Common myeloid progenitor, CD34-positive (primary cell): ENCODE results near the gene DLGAP4.
A peak's percentile ranks its signal among the peaks of the same experiment; 100 is the strongest.

ENCODE experiments used
- CTCF ChIA-PET: fragments of 350-600 bp; sonication (Branson Sonifier 250); formaldehyde crosslinking; loops from one replicate; lab custom pipeline; 2021; ENCODE audit warnings: antibody characterized with exemption; lab: Charles Lee
- POLR2A ChIA-PET: fragments of 350-600 bp; sonication (Branson Sonifier 250); formaldehyde crosslinking; loops from one replicate; lab custom pipeline; 2021; ENCODE audit warnings: antibody characterized with exemption; lab: Charles Lee
- DNase-seq, 3 donors: peaks; one replicate each; pipeline versions ENCODE4 v3.0.0 to v3.0.0-alpha.2; 2013
- H3K27ac ChIP-seq, 2 experiments: 1 replicate in 1 of 2; 2 replicates in 1 of 2; pipeline ENCODE4 v1.7.0; 2013; ENCODE audit warnings: inconsistent platforms in 2 of 2, low read length in 2 of 2, mild to moderate bottlenecking in 2 of 2, low read depth in 1 of 2, moderate library complexity in 1 of 2; ENCODE audit not compliant: severe bottlenecking in 2 of 2, insufficient read depth in 1 of 2, poor library complexity in 1 of 2
- H3K27me3 ChIP-seq, 5 experiments: replicated peaks in 2 of 5; 1 replicate in 3 of 5; 2 replicates in 2 of 5; pipeline versions ENCODE4 v1.6.1 to v1.7.0; 2013; ENCODE audit warnings: low read length in 4 of 5, mild to moderate bottlenecking in 2 of 5, moderate library complexity in 2 of 5, inconsistent platforms in 1 of 5; ENCODE audit not compliant: insufficient read depth in 5 of 5, control insufficient read depth in 4 of 5
- H3K36me3 ChIP-seq, 4 experiments: 1 replicate in 2 of 4; 2 replicates in 2 of 4; pipeline versions ENCODE4 v1.6.1 to v1.7.0; 2013; ENCODE audit warnings: low read length in 3 of 4, control low read depth in 1 of 4, mild to moderate bottlenecking in 1 of 4; ENCODE audit not compliant: control insufficient read depth in 4 of 4, insufficient read depth in 4 of 4
- H3K4me1 ChIP-seq, 4 experiments: 1 replicate in 3 of 4; 2 replicates in 1 of 4; pipeline versions ENCODE4 v1.6.1 to v1.7.1; 2013; ENCODE audit warnings: low read length in 3 of 4, mild to moderate bottlenecking in 3 of 4, control low read depth in 1 of 4, inconsistent platforms in 1 of 4, moderate library complexity in 1 of 4; ENCODE audit not compliant: control insufficient read depth in 4 of 4, insufficient read depth in 4 of 4; ENCODE audit errors: control extremely low read depth in 1 of 4
- H3K4me3 ChIP-seq, 7 experiments: 1 replicate in 4 of 7; 2 replicates in 3 of 7; pipeline versions ENCODE4 v1.5.1 to v1.7.0; 2013; ENCODE audit warnings: mild to moderate bottlenecking in 7 of 7, low read length in 6 of 7, moderate library complexity in 6 of 7, inconsistent platforms in 2 of 7, low read depth in 2 of 7, control low read depth in 1 of 7; ENCODE audit not compliant: insufficient read depth in 4 of 7, control insufficient read depth in 1 of 7; ENCODE audit errors: extremely low read depth in 1 of 7
- H3K9me3 ChIP-seq, 5 experiments: 1 replicate in 4 of 5; 2 replicates in 1 of 5; pipeline versions ENCODE4 v1.6.1 to v1.7.1; 2013; ENCODE audit warnings: low read length in 4 of 5, mild to moderate bottlenecking in 2 of 5, inconsistent platforms in 1 of 5, low read depth in 1 of 5, moderate library complexity in 1 of 5; ENCODE audit not compliant: control insufficient read depth in 4 of 5, insufficient read depth in 2 of 5; ENCODE audit errors: control extremely low read depth in 1 of 5
- WGBS: methylation state at CpG from one replicate; pipeline ENCODE4 v1.1.5; 2013; ENCODE audit not compliant: insufficient coverage; 5-methylcytosine and 5-hydroxymethylcytosine counted together

Gene DLGAP4

DNA sequence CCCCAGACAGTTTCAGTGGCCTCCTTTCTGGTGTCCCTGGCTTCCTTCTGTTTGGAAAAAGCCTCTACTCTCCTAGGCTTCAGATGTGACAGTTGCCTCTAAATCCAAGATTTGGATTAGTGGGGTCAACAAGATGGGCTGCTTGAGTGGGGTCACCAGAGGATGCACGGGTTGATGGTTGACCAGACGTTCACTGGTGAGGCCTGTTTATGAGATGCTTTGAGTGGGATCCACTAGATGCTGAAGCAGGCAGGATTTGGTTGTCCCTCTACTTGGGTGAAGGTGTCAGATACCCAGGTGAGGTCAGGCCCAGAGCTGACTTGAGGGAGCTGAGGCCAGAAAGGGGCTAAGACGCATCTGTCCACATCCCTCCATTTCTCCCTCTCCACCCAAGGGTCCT lies 8.1 kb upstream of the DLGAP4 start:
- H3K27me3 ChIP-seq = peaks cover 0 to 70% (median 10%) of the 10 kb centered on the region in 5 experiments
- no peak overlapping the region for H3K4me3 ChIP-seq
- H3K27ac ChIP-seq = no peak overlapping the region
- CTCF ChIA-PET = no interaction called here
- no peaks in the 10 kb centered on the region for H3K4me1 ChIP-seq
- POLR2A ChIA-PET = no interaction called here
- 71% methylated on average over 2 of the region's 3 CpGs for WGBS
- H3K36me3 ChIP-seq = no peaks in the 10 kb centered on the region
- no peak for DNase-seq
- peaks cover 0 to 1% (median 0%) of the 10 kb centered on the region in 5 experiments for H3K9me3 ChIP-seq

DNA sequence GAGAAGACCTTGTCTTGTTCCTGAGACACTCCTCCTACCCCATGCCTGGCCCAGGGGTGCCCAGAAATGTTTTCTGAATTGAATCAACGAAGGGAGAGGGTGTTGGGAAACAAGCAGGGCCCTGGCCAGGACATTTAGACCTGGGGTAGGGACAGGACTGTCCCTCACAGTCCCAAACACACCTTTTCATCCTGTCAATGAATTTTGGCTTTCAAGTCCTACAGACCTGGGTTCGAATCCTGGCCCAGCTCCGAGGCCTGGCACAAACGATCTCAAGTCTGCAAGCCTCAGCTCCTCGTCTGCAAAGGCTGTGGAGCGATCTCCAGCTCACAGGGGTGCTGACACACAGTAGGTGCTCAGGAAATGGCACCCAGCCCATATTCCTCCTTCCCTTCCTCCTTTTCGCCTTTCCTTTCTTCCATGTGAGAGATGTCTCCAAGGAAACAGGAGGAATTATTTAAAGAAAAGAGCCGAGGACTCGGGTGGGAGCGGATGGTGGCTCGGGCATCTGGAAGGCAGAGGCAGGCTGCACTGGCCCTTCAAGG lies 7.3 kb upstream of the DLGAP4 start:
- ChIA-PET CTCF (no interaction called here), POLR2A (no interaction called here)
- 90% methylated on average over 8 of the region's 11 CpGs for WGBS
- Histone ChIP-seq H3K9me3 (peaks cover 0 to 7% (median 3%) of the 10 kb centered on the region in 5 experiments), H3K27ac (no peak overlapping the region), H3K36me3 (no peaks in the 10 kb centered on the region), H3K4me1 (peaks cover 0 to 3% (median 0%) of the 10 kb centered on the region in 4 experiments), H3K27me3 (peaks cover 3 to 78% (median 14%) of the 10 kb centered on the region in 5 experiments), H3K4me3 (no peak overlapping the region)
- DNase-seq = no peak

DNA sequence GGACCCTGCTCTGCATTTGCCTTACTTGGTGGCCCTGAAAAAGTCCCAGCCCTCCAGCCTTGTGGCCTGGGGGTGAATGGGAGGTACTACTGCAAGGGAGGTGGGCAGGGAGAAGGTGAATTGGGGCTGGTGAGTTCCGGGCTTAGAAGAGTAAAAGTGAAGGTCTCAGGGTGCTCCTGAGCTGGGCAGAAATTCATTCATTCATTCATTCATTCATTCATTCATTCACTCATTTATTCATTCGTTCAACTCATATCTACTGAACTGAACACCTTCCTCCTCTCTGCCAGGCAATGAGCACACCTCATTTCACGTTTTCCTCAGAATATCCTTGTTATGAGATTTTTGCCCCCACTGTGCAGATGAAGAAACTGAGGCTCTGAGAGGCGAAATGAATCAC lies 6.7 kb upstream of the DLGAP4 start:
- Histone ChIP-seq H3K36me3 (no peaks in the 10 kb centered on the region), H3K4me3 (no peak overlapping the region), H3K27ac (no peak overlapping the region), H3K9me3 (peaks cover 0 to 7% (median 3%) of the 10 kb centered on the region in 5 experiments), H3K27me3 (peaks cover 5 to 83% (median 18%) of the 10 kb centered on the region in 5 experiments), H3K4me1 (peaks cover 0 to 3% (median 0%) of the 10 kb centered on the region in 4 experiments)
- CTCF ChIA-PET = no interaction called here
- POLR2A ChIA-PET = no interaction called here
- no peak for DNase-seq
- WGBS = 89% methylated on average over 4 of the region's 4 CpGs

DNA sequence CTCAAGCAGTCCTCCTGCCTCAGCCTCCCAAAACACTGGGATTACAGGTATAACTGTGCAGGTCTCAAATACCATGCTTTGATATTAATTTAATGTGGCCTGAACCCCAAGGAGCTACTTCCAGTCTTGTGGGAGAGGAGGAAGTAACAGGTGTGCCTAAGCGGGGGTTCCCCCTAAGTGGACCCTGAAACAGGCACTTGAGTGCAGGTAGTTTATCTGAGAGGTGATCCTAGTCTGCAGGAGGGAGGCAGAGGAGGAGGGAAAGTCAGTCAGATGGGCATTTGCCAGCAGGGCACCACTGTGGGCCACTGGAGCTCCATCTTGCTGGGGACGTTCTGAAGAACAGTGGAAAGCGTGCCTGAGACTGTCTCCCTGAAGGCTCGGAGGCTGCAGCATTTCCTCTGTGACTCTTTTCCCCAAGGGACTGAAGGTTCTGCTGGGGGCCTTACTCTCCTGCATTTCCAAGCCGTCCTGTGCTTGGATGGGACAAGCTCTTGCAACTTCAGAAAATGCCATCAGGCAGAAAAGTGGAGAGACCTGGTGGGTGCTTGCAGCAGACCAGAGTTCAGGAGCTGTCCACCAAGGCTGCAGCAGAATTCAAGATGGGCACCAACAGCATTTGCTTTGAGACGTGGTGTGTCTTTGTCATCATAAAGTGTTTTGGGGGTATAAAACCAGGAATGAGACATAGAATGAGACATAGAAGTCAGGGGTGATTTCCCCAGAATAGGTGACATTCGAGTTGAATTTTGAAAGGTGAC lies 4.6 kb upstream of the DLGAP4 start:
- WGBS = 88% methylated on average over 7 of the region's 7 CpGs
- H3K9me3 ChIP-seq = peaks cover 0 to 7% (median 3%) of the 10 kb centered on the region in 5 experiments
- no peak overlapping the region for H3K27ac ChIP-seq
- DNase-seq = no peak
- CTCF ChIA-PET = interaction anchor here (0.6 kb wide), 1 partner anchor 199 kb away, joined by 3 read pairs; no protein-coding TSS in a partner anchor
- no peaks in the 10 kb centered on the region for H3K36me3 ChIP-seq
- POLR2A ChIA-PET = no interaction called here
- no peak overlapping the region for H3K4me3 ChIP-seq
- peaks cover 5 to 89% (median 32%) of the 10 kb centered on the region in 5 experiments for H3K27me3 ChIP-seq
- peaks cover 0 to 11% (median 4%) of the 10 kb centered on the region in 4 experiments for H3K4me1 ChIP-seq

DNA sequence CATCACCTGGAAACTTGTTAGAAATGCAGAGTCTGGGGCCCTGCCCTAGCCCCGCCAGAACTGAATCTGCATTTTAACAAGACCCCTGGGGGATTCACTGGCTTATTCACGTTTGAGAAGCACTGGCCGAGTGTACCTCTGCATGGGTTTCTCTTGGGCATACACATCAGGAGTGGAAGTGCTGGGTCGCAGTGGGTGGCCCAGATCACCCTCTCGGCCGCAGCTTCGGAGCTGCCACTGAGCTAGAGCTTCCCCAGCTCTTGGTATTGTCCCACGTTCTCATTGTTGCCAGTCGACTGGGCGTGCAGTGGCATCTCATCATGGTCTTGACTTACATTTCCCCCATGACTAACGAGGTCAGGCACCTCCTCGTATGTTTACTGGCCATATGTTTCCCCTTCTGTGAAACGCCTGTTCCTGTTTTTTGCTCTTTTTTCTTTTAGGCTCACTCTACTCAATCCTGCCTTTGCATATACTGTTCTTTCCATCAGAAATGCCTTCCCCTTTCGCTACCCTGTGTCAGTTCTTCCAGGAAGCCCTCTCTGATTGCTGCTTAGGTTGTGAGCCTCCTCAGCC lies 3.0 kb upstream of the DLGAP4 start:
- H3K4me3 ChIP-seq = no peak overlapping the region
- H3K4me1 ChIP-seq = peaks cover 0 to 18% (median 9%) of the 10 kb centered on the region in 4 experiments
- no peaks in the 10 kb centered on the region for H3K36me3 ChIP-seq
- 28% methylated on average over 14 of the region's 14 CpGs for WGBS
- POLR2A ChIA-PET = no interaction called here
- CTCF ChIA-PET = no interaction called here
- H3K27ac ChIP-seq = no peak overlapping the region
- peak; percentile 14 to 82 (median 70) for DNase-seq
- peaks cover 0 to 7% (median 3%) of the 10 kb centered on the region in 5 experiments for H3K9me3 ChIP-seq
- H3K27me3 ChIP-seq = peaks cover 5 to 92% (median 41%) of the 10 kb centered on the region in 5 experiments

DNA sequence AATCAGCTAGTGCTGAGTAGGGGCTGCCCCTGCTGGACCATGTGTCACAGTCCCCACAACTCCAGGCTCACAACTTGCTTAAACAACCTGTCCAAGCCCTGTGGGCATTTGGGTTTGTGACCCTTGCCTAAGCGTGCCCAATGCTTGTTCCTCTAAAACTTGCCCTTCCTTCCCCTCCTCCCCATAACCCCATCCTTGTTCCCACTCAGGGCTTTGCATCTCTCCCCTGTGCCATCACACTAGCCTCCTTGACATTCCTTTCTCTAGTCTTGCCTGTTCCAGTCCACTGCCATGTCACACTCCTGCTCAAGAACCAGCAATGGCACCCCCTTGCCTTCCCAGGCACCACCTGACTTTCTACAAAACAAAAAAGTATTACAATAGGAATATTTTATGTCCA lies 2.3 kb upstream of the DLGAP4 start:
- no peak for DNase-seq
- no peak overlapping the region for H3K4me3 ChIP-seq
- H3K4me1 ChIP-seq = peaks cover 0 to 18% (median 9%) of the 10 kb centered on the region in 4 experiments
- H3K27me3 ChIP-seq = peaks cover 5 to 93% (median 45%) of the 10 kb centered on the region in 5 experiments
- H3K36me3 ChIP-seq = no peaks in the 10 kb centered on the region
- CTCF ChIA-PET = no interaction called here
- POLR2A ChIA-PET = no interaction called here
- peaks cover 0 to 7% (median 3%) of the 10 kb centered on the region in 5 experiments for H3K9me3 ChIP-seq
- no peak overlapping the region for H3K27ac ChIP-seq
- WGBS = 60% methylated on average over 1 of the region's 1 CpG
